HG02610 (cell line): ENCODE data around the gene DPEP2.
"Not testable (repeated sequence)": the region's sequence is repeated elsewhere in the genome, so short reads cannot be mapped to it uniquely, and the experiment has no call there.

Experiments
- ATAC-seq: cut with Tn5 transposase; IDR thresholded peaks from one replicate; pipeline ENCODE4 v1.9.1; 2021; ENCODE audit warnings: mild to moderate bottlenecking, moderate library complexity; ENCODE audit not compliant: unreplicated experiment

Gene DPEP2

GRCh38 chr16:68009157-68009735 is 10.0 kb upstream of the DPEP2 start:
- ATAC-seq = no peak

- no peak for ATAC-seq
Observed at GRCh38 chr16:68005786-68006286, 6.6 kb upstream of the DPEP2 start.

GRCh38 chr16:68005211-68005610 is 5.9 kb upstream of the DPEP2 start:
- no peak for ATAC-seq

GRCh38 chr16:68003031-68003430 is 3.7 kb upstream of the DPEP2 start:
- ATAC-seq = no peak

- ATAC-seq = no peak
Observed at GRCh38 chr16:68000450-68000849, 1.2 kb upstream of the DPEP2 start.

GRCh38 chr16:67999985-68000384 is 701 bp upstream of the DPEP2 start:
- no peak for ATAC-seq

GRCh38 chr16:67998231-67998778 is 979 bp downstream of the DPEP2 start:
- not testable (repeated sequence) for ATAC-seq

GRCh38 chr16:67996666-67997065 is 2.6 kb downstream of the DPEP2 start:
- ATAC-seq = no peak

GRCh38 chr16:67995423-67995822 is 3.9 kb downstream of the DPEP2 start:
- no peak for ATAC-seq

GRCh38 chr16:67994040-67994408 is 5.3 kb downstream of the DPEP2 start:
- not testable (repeated sequence) for ATAC-seq

- ATAC-seq = peak; percentile 67
Observed at GRCh38 chr16:67993207-67994039, 5.9 kb downstream of the DPEP2 start.

GRCh38 chr16:67992661-67993206 is 6.5 kb downstream of the DPEP2 start:
- ATAC-seq = no peak

- no peak for ATAC-seq
Observed at GRCh38 chr16:67990018-67990386, 9.3 kb downstream of the DPEP2 start.

GRCh38 chr16:67989322-67990017 is 9.8 kb downstream of the DPEP2 start:
- peak; percentile 39 for ATAC-seq

- no peak for ATAC-seq
Observed at GRCh38 chr16:67988675-67989074, 10.6 kb downstream of the DPEP2 start.

GRCh38 chr16:67987460-67988160 is 11.7 kb downstream of the DPEP2 start:
- no peak for ATAC-seq

GRCh38 chr16:67986949-67987348 is 12.3 kb downstream of the DPEP2 start:
- ATAC-seq = no peak

GRCh38 chr16:67982011-67982696 is 17.1 kb downstream of the DPEP2 start:
- no peak for ATAC-seq

- no peak for ATAC-seq
Observed at GRCh38 chr16:67979955-67980678, 19.2 kb downstream of the DPEP2 start, which contains the start of gene DPEP3. TSS of gene DPEP3 (minus strand) at chr16:67980499. CDS start at chr16:67980380, 119 bp downstream.
